GM20431 (cell line): ENCODE results near the gene PC.

Experiments
- in situ Hi-C: fragments of 300-500 bp; cut with MseI, MboI; formaldehyde crosslinking; loops from one replicate; pipeline ENCODE4 v1.15.0; 2020; ENCODE audit warnings: low sequenced_read_pairs; ENCODE audit not compliant: unreplicated experiment

PC gene

DNA sequence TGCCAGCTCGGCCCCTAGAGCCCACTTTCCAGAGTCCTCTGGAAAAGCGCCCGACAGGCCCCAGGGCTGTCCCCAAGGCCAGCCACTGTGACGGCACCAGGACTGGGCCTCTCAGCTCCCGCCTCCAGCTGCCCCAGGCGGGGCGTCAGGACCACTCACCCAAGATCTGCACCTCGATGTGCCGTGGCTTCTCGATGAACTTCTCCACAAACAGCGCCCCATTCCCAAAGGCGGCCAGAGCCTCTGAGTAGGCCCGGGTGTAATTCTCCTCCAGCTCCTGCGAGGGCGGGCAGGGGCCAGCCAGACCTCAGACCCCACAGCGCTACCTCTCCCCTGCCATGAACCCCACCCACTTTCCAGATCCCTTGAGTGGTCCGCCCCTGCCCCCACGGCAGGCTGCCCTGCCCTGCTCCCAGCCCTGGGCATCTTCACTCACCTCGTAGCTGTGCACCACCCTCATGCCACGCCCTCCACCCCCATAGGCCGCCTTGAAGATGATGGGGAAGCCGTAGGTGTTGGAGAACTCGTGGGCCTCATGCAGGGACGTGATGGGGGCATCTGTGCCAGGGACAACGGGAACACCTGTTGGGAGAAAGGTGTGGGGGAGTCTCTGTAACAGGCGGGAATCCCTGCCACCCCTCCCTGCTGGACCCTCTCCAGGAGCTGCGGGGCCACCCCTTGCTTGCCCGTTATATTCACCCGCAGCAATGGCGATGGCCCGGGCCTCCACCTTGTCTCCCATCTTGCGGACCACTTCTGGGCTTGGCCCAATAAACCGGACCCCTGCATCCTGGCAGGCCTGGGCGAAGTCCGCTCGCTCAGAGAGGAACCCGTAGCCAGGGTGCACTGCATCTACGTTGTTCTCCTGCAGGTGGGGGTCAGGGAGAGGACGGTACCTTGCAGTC lies 87.3 kb downstream of the PC start:
- in situ Hi-C loops, result no loop called here

GRCh38 chr11:66870131-66870530 lies 88.1 kb downstream of the PC start:
- in situ Hi-C loops, result no loop called here

- in situ Hi-C loops, result no loop called here
Observed at GRCh38 chr11:66869567-66869870, 88.7 kb downstream of the PC start.

DNA sequence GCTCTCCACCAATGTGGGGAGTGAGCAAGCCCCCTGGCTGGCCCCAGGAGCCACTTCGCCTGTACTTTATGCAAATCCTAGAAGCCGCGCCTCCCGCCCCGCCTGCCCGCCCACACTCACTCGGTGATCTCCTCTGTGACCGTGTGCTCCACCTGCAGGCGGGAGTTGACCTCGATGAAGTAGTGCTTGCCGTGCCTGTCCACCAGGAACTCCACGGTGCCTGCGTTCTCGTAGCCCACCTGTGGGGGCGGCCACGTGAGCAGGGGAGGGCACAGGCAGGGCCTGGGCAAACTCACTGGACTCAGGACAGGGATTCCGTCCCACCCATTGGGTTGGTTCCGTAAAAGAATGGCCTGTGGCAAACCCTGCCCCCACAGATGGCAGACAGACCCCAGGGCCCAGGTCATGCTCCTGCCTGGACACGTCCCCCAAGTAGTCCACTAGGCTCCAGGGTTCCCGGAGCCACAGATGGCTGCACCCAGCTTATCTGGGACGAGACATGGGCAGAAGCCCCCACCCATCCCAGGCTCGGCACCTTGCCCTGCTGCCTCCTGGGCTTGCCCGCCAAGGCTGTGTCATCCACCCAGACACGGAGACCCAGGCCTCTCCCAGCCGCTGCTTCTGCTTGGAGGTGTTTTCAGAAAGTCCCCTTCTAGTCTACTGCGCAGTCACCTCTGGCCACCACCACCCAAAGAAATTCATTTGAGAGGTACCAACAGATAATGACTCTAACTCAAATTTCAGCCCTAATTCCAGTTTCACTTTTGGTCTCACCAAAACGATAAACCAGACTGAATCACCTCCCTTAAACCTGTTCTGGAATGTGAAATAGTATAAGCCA lies 89.2 kb downstream of the PC start:
- in situ Hi-C loops, result no loop called here

DNA sequence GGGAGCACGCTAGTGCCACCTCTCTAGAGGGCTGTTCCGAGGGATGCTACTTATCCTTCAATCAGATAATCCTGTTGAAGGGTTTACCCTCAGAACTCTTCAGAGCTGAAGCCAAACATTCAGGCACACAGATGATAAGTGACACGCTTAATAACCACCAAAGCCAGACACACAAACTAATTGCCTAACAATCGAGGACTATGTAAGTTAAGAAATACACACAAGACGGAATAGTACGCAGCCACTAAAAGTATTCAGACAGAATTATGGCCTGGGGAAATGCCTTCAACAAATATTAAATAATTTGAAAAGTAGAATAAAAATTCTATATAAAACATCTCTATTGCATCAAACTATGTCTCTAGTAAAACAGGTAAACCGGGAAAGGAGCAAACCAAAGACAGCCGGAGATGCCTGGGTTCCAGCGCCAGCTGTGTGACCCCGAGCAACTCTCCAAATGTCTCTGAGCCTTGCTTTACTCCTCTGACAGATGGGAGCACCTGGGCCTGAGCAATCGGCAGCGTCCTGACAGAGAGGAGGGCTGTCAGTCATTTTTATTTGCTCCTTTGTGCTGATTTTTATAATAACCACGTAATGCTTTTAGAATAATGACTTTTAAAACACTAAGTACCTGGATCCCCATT lies 90.0 kb downstream of the PC start:
- in situ Hi-C loops, result no loop called here

DNA sequence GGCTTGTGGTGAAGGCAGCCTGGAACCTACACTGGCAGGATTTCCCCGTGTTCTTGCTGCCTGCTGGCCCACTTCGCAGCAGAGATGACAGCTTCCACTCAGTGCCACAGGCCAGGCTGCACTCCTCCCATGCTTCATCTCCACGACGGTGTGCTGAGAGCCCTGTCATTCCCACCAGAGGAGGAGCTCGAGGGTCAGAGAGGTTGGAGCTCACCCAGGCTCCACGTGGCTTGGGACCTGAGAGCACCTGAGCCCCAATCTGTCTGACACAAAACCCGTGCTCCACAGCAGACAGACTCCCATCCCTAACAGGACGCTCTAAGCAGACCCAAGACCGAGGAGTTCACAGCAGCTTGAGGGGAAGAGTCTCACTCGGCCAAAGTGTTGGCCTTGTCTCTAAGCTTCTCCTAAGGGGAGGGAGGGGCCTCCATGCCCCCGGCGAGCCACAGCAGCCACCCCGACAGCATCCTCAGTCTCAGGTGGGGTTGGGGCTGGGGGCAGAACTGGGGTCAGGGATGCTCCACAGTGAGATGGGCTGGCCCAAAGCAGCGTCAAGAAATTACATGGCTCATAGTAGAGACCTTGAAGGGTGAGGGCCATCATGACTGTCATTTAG lies 90.7 kb downstream of the PC start:
- in situ Hi-C loops, result no loop called here

DNA sequence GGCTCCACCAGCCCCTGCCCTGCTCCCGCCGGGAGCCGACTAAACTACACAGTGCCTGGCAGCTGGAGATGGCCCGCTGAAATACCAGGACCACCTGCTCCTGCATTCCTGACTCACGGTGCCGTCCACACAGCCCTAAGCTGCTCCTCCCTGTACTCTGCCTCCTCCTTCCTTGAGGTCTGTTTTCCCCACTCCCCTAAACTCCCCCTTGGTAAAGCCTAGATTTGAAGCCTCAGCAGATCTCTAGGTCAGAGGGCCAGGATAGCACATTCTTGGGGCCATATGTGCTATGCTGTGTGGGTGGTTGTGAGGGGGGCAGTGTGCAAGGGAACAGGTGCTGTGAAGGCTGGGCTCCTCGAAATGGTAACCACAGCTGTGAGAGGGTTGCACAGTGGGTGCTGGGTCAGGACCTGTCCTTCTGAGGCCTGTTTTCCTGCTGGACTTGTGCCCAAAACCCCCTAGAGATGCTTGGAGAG lies 91.6 kb downstream of the PC start:
- in situ Hi-C loops, result no loop called here

DNA sequence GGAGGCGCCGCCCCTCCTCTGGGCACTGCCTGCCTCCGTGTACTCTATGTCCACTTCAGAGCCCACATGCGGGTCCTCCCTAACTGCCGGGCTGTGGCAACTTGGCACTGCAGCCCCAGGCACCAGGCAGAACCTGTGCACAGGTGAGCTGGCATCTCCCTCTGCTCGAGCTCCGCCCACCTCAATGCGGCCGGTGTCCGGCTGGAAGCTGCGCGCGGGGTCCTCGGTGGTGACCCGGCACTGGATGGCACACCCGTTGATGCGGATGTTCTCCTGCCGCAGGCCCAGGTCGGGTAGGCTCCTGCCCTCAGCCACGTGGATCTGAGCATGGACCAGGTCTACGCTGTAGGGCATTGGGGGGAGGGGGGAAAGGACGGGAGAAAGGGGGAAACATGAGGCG lies 92.2 kb downstream of the PC start:
- in situ Hi-C loops, result no loop called here

DNA sequence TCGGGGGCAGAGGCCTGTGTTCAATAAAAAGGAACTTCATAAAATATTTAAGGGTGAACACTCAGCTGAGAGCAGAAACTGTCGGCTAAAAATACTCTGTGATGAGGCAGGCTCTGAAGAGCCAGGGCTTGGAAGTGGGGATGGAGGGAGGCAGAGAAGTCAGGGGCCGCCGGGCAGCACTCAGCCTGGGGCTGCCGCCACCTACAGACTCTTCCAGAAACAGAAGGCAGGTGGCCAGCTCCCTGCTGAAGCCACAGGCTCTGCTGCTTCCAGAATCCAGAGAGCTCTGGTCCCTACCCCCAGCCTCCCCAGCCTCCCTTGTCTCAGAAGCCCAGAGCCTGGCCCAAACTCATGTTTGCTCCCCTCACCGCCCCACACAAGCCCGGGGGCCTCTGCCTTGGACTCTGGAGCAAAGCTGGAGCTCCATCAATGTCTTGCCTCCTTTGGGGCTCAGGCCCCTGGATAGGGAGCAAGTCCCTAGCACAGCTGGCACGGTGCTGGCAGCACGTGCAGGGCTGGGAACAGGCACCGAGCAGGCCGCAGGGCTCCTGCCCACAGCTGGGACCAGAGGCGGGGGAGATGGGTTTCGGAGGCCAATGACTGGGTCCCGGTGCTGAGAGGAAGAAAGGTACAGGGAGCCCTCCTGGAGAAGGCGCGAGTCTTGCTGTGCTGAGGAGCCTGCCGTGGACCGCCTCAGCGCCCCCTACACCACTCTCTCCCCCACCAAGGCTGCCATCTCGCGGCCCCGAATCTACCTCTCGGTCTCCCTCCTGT lies 93.1 kb downstream of the PC start:
- in situ Hi-C loops, result no loop called here

DNA sequence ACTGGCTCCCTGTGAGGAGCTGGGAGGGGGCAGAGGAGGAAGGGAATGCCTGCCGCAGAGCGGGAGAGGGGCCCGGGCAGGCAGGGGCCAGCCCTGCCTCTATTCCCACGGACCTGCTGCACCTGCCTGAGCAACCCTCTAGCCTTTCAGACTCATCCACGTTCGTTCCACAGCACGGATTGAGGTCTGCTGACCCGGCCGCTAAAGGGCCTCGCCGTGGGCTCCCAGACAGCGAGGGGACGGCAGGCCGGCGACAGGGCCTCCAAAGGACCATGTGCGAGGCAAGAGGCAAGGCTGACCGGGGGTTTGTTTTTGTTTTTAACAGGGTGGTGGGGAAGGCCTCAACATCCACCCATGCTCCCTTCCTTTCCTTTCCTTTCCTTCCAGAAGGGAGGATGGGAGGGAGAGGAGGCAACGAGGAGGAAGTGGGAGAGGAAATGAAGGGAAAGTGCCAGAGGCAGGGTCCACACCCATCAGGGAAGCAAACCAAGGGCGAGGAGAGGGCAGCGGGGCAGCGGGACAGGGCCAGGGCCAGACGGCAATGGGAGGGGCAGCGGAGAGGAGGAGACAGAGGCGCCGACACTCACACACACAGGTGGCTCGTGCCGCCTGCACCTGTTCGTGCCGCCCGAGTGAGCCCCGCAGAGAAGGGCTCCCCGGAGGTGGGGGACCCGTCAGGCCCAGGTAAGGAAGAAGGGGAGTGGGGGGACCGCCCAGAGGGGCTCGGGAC lies 93.8 kb downstream of the PC start:
- in situ Hi-C loops, result no loop called here

DNA sequence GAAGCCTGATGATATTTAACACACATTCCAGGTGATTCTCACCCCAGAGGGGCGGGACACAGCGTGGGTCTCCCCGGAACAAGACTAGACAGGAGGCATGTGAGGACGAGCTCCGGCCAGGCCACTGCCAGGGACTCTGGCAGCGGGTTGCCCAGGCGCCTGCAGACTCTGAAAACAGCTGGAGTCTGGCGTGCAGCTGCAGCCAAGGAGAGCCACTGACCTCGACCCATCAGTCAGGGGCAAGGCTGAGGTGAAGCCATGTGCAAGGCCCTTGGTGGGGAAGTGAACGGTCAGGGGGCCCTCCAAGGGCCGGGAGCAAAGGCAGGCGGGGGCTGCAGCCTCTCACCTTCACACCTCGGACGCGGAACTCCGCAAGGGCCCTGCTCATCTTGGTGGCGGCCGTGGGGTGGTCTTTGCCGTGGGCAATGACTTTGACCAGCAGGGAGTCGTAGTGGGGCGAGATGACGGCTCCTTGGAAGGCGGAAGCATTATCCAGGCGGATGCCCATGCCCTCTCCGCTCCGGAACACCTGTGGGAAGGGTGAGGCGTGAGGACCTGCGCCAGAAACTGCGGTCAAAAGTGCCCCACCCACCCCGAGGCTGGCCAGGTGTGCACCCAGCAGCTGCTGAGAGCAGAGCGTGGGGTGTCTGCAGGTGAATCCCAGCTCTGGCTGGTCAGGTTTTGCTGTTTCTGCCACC lies 94.6 kb downstream of the PC start:
- in situ Hi-C loops, result no loop called here

DNA sequence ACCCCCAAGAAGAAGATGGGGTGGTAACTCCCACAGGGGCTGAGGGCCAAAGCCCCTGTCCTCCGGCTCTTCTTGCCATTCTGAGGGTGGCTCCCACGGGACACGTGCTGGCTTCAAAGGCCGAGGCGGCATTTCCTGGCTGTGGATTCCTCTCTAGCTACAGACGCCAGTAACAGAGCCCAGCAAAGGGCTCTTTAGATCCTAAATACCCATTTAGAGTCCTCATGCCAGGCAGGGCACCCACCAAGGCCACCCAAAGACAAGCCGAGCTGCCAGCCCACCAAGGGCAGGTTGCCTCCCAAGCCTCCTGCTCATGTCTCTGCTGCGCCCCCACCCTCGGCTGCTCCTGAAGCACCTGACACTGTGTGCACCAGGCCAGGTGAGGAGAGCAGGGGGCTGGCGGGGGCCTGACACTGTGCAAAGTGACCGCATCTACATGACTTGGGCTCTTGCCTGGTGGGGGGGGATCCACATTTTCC lies 95.6 kb downstream of the PC start:
- in situ Hi-C loops, result no loop called here

- in situ Hi-C loops, result no loop called here
Observed at GRCh38 chr11:66861774-66862558, 96.2 kb downstream of the PC start.

- in situ Hi-C loops, result no loop called here
Observed at GRCh38 chr11:66861038-66861773, 97.0 kb downstream of the PC start.

GRCh38 chr11:66860449-66860831 lies 97.7 kb downstream of the PC start:
- in situ Hi-C loops, result no loop called here

DNA sequence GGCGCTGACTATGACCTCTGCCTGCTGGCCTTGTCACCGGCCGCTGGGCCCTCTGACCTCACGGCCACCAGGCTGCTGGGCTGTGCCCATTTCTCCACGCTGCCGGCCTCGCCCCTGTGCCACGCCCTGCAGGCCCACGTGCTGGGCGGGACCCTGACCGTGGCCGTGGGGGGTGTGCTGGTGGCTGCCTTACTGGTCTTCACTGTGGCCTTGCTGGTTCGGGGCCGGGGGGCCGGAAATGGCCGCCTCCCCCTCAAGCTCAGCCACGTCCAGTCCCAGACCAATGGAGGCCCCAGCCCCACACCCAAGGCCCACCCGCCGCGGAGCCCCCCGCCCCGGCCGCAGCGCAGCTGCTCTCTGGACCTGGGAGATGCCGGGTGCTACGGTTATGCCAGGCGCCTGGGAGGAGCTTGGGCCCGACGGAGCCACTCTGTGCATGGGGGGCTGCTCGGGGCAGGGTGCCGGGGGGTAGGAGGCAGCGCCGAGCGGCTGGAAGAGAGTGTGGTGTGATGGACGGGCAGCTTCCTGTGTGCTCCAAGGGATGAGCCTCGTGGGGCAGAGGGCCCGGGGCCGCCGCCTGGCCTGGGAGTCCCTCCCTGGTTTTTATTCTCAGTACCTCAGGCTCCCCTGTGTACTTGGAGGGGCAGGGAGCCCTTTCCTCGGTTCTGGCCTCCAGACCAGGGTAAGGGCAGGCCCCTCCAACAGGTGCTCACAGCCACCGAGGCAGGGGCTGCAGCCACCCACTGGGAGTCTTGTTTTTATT lies 98.3 kb downstream of the PC start:
- in situ Hi-C loops, result no loop called here
